GM12878 (cell line): ENCODE data around the gene RAP1GDS1. TPM values are rescaled to one million over a fixed set of nuclear protein-coding genes. Genes with fewer than 3 reads are reported as not detected.

ENCODE experiments used
- ATAC-seq: fragments of 200-7000 bp; cut with Tn5 transposase; 3 replicates; pipeline ENCODE4 v1.9.1; 2020; ENCODE audit warnings: mild to moderate bottlenecking, moderate library complexity
- BruUV-seq: library from RNA; stranded (reverse); fragments of 400-500 nt; replicated peaks from 2 replicates; lab custom pipeline; 2021; lab: Mats Ljungman, UMichigan
- CTCF ChIA-PET: fragments of 300-600 bp; sonication (Branson Sonifier 250); formaldehyde crosslinking; extraction: SDS; loops from one replicate; lab custom pipeline; 2021; ENCODE audit warnings: inconsistent platforms; lab: Yijun Ruan, JAX
- POLR2A ChIA-PET: fragments of 350-600 bp; formaldehyde crosslinking; extraction: SDS; loops from one replicate; lab custom pipeline; 2021; ENCODE audit warnings: inconsistent platforms; lab: Charles Lee
- RAD21 ChIA-PET: fragments of 300-600 bp; sonication (Branson Sonifier 250); formaldehyde crosslinking; loops from one replicate; lab custom pipeline; 2023; ENCODE audit warnings: antibody characterized with exemption; ENCODE audit not compliant: unreplicated experiment; lab: Charles Lee
- SMC1A ChIA-PET: fragments of 300-600 bp; sonication (Branson Sonifier 250); formaldehyde crosslinking; loops from one replicate; lab custom pipeline; 2023; ENCODE audit not compliant: unreplicated experiment, uncharacterized antibody; lab: Charles Lee
- DNase-seq: peaks from one replicate; pipeline ENCODE4 v3.0.0-alpha.2; 2011; ENCODE audit warnings: low read depth, low spot score
- FAIRE-seq: peaks from 3 replicates; lab custom pipeline; 2011; peaks lifted over from hg19 to GRCh38; lab: Jason Lieb, UNC
- H2AFZ ChIP-seq: 2 replicates; pipeline ENCODE4 v1.6.0; 2011; ENCODE audit warnings: low read depth, low read length, control low read depth; ENCODE audit not compliant: control insufficient read depth
- H3K27ac ChIP-seq: 2 replicates; pipeline ENCODE4 v1.5.1; 2011; ENCODE audit warnings: control low read depth; ENCODE audit not compliant: control insufficient read depth, insufficient read depth
- H3K27me3 ChIP-seq, 2 experiments: replicated peaks in 1 of 2; 2 replicates each; pipeline versions ENCODE4 v1.6.0 to v1.6.1; 2011; ENCODE audit warnings: low read length in 1 of 2; ENCODE audit not compliant: control insufficient read depth in 2 of 2, insufficient read depth in 2 of 2
- H3K36me3 ChIP-seq, 2 experiments: 2 replicates each; pipeline ENCODE4 v1.5.1; 2011; ENCODE audit warnings: low read length in 1 of 2; ENCODE audit not compliant: control insufficient read depth in 2 of 2, insufficient read depth in 2 of 2
- H3K4me1 ChIP-seq: 2 replicates; pipeline ENCODE4 v1.6.1; 2011; ENCODE audit warnings: mild to moderate bottlenecking, low read length, moderate library complexity, mixed read lengths; ENCODE audit not compliant: control insufficient read depth, insufficient read depth
- H3K4me2 ChIP-seq: 2 replicates; pipeline ENCODE4 v1.6.0; 2011; ENCODE audit warnings: control low read depth; ENCODE audit not compliant: control insufficient read depth, insufficient read depth
- H3K4me3 ChIP-seq: fragments of 200-600 bp; sonication (generic); 2 replicates; pipeline ENCODE4 v1.5.1; 2016
- H3K79me2 ChIP-seq: 2 replicates; pipeline ENCODE4 v1.6.0; 2011; ENCODE audit warnings: low read length; ENCODE audit not compliant: control insufficient read depth, insufficient read depth
- H3K9ac ChIP-seq: 2 replicates; pipeline ENCODE4 v1.8.0; 2011; ENCODE audit warnings: low read length, control low read depth, mixed read lengths; ENCODE audit not compliant: control insufficient read depth, insufficient read depth
- H3K9me3 ChIP-seq: replicated peaks from 3 replicates; pipeline ENCODE4 v1.5.1; 2011; ENCODE audit warnings: mild to moderate bottlenecking, low read length; ENCODE audit not compliant: control insufficient read depth, insufficient read depth
- H4K20me1 ChIP-seq: 2 replicates; pipeline ENCODE4 v1.6.0; 2011; ENCODE audit not compliant: control insufficient read depth, insufficient read depth
- BMI1 ChIP-seq: fragments of 450-650 bp; IDR thresholded peaks from 2 replicates; pipeline ENCODE4 v1.6.1; 2016; ENCODE audit warnings: mild to moderate bottlenecking, moderate library complexity, borderline replicate concordance
- CHD1 ChIP-seq: IDR thresholded peaks from 2 replicates; pipeline ENCODE4 v1.6.1; 2012; ENCODE audit warnings: low read depth, low read length, improper control_type of control experiment
- E2F4 ChIP-seq: IDR thresholded peaks from 2 replicates; pipeline ENCODE4 v1.6.1; 2012; ENCODE audit warnings: low read depth, low read length, improper control_type of control experiment
- HDAC2 ChIP-seq: fragments of 200-600 bp; sonication (generic); IDR thresholded peaks from 2 replicates; pipeline ENCODE4 v1.6.1; 2017
- MEF2A ChIP-seq: IDR thresholded peaks from 2 replicates; pipeline ENCODE4 v1.6.1; 2011; ENCODE audit warnings: low read depth, mild to moderate bottlenecking, low read length, moderate library complexity; ENCODE audit not compliant: insufficient read depth
- NFXL1 ChIP-seq: fragments of 450-650 bp; IDR thresholded peaks from 2 replicates; pipeline ENCODE4 v1.6.1; 2017; ENCODE audit warnings: antibody characterized with exemption, mild to moderate bottlenecking, borderline replicate concordance
- NFYB ChIP-seq: IDR thresholded peaks from 2 replicates; pipeline ENCODE4 v1.6.1; 2011; ENCODE audit warnings: low read depth, mild to moderate bottlenecking, low read length, improper control_type of control experiment, moderate library complexity; ENCODE audit not compliant: insufficient read depth
- PAX5 ChIP-seq: IDR thresholded peaks from 2 replicates; pipeline ENCODE4 v1.6.1; 2011; ENCODE audit warnings: low read depth, low read length, borderline replicate concordance
- PML ChIP-seq: IDR thresholded peaks from 2 replicates; pipeline ENCODE4 v1.6.1; 2012; ENCODE audit warnings: low read length, inconsistent platforms
- RUNX3 ChIP-seq: IDR thresholded peaks from 2 replicates; pipeline ENCODE4 v1.6.1; 2012; ENCODE audit warnings: low read length, inconsistent platforms
- SKIL ChIP-seq: fragments of 450-650 bp; IDR thresholded peaks from 2 replicates; pipeline ENCODE4 v1.6.1; 2017; ENCODE audit warnings: mild to moderate bottlenecking, low read depth, inconsistent platforms; ENCODE audit not compliant: poor library complexity, severe bottlenecking
- WGBS: methylation state at CpG from one replicate; pipeline ENCODE4 v1.1.6; 2016; ENCODE audit warnings: low lambda C conversion rate; ENCODE audit not compliant: insufficient replicate concordance, insufficient coverage; ENCODE audit errors: missing lambda C conversion rate; 5-methylcytosine and 5-hydroxymethylcytosine counted together
- in situ Hi-C: fragments of 300-500 bp; cut with MboI; formaldehyde crosslinking; loops from 9 replicates; pipeline ENCODE4 v1.14.3; 2018; ENCODE audit warnings: mixed read lengths
- intact Hi-C: fragments of 100-400 bp; cut with micrococcal nuclease; formaldehyde crosslinking; loops from one replicate; pipeline ENCODE4 v1.14.2; 2022; ENCODE audit not compliant: unreplicated experiment
- polyA plus RNA-seq, 11 experiments: library from polyadenylated mRNA; depleted of rRNA in 4 of 11; unstranded in 6 of 11; stranded (reverse) in 5 of 11; fragments of >200 nt; fragmentation: Nextera tagmentation in 4 of 11; fragmentation: Illumina TruSeq in 1 of 11; extraction: Ambion mirVana in 4 of 11; extraction: Trizol in 1 of 11; gene quantifications; 1 replicate in 1 of 11; 2 replicates in 10 of 11; pipeline versions ENCODE4 v1.2.1 to v1.2.3, GENCODE V29; 2011 to 2016; ENCODE audit warnings: inconsistent platforms in 2 of 11, missing spikeins in 2 of 11, low read depth in 1 of 11
- total RNA-seq, 4 experiments: library from RNA; depleted of rRNA in 3 of 4; stranded (reverse); fragments of >200 nt in 3 of 4; fragmentation: Illumina TruSeq in 1 of 4; extraction: Trizol in 1 of 4; gene quantifications; 2 replicates each; pipeline versions ENCODE4 v1.2.1 to v1.2.3, GENCODE V29; 2013 to 2021
- TF ChIP-seq, protein P1 (sequence below): fragments of 450-650 bp; IDR thresholded peaks from 2 replicates; pipeline ENCODE4 v1.6.1; 2014; ENCODE audit warnings: mild to moderate bottlenecking
- TF ChIP-seq, protein P2 (sequence below): IDR thresholded peaks from 2 replicates; pipeline ENCODE4 v1.6.1; 2011; ENCODE audit warnings: borderline replicate concordance, low read depth, mild to moderate bottlenecking, moderate library complexity, low read length; ENCODE audit not compliant: insufficient read depth, poor library complexity, severe bottlenecking
- TF ChIP-seq, protein P3 (sequence below): IDR thresholded peaks from 2 replicates; pipeline ENCODE4 v1.6.1; 2011; ENCODE audit warnings: low read depth, low read length, improper control_type of control experiment, borderline replicate concordance

Gene RAP1GDS1
- total and polyA plus RNA-seq, 10 of the 15 experiments (the other 5 are each of a cell fraction or from before 2014, with no cell fraction given): 12.0 to 30.5 (median 20.7) TPM

- no peak for TF ChIP-seq PAX5
- TF ChIP-seq, protein P1, sequence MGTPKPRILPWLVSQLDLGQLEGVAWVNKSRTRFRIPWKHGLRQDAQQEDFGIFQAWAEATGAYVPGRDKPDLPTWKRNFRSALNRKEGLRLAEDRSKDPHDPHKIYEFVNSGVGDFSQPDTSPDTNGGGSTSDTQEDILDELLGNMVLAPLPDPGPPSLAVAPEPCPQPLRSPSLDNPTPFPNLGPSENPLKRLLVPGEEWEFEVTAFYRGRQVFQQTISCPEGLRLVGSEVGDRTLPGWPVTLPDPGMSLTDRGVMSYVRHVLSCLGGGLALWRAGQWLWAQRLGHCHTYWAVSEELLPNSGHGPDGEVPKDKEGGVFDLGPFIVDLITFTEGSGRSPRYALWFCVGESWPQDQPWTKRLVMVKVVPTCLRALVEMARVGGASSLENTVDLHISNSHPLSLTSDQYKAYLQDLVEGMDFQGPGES: no peak
- no peak for TF ChIP-seq NFYB
These were observed 205.8 kb downstream of the RAP1GDS1 start (continued) for GRCh38 chr4:98466868-98467599.

DNA sequence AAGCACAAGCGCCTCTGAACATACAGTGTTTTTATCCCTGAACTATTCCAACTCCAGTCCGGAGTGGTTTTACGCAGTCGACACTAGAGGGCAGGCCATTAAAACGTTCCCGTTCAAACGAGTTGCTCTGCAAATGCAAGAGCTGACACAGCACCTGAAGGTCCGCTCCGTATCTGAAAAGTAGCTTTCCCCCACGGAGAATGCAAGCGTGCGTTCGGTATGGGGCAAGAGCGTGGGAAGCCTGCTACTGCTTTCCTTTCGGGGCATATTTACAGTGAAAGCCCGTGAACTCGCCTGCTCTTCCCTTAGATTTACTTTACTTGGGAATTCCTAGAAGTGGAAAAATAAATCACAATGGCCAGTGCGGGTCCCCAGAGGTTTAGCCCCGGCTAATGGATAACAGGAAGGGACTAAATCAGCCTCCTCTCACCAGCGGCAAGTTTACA is 206.5 kb downstream of the RAP1GDS1 start:
- SMC1A ChIA-PET: interaction anchor here (0.5 to 3.4 kb wide), 51 partner anchors 11 to 994 kb away, joined by 3 to 37 read pairs (median 4); partner anchors contain the start of gene EIF4E
- Histone ChIP-seq H3K4me1 (no peaks in the 10 kb centered on the region), H3K9me3 (no peaks in the 10 kb centered on the region), H3K9ac (no peak overlapping the region), H3K4me3 (no peak overlapping the region), H3K79me2 (no peaks in the 10 kb centered on the region), H3K4me2 (peak overlapping the region; percentile 61; the same call in 1 of the 2 replicates), H4K20me1 (no peaks in the 10 kb centered on the region), H3K27me3 (peaks cover 0 to 2% of the 10 kb centered on the region in 2 experiments; a peak in 1 of 4 replicates), H3K36me3 (no peaks in the 10 kb centered on the region), H2AFZ (peak overlapping the region; percentile 42), H3K27ac (no peak overlapping the region)
- POLR2A ChIA-PET: interaction anchor here (1.0 to 1.1 kb wide), 2 partner anchors 17 to 172 kb away, joined by 4 to 6 read pairs; no protein-coding TSS in a partner anchor
- WGBS: 3% methylated on average over 20 of the region's 20 CpGs
- CTCF ChIA-PET: interaction anchor here (0.6 to 3.3 kb wide), 61 partner anchors 8 to 995 kb away, joined by 3 to 25 read pairs (median 5); partner anchors contain the start of genes EIF4E, METAP1 and STPG2
- no TSS peak for BruUV-seq
- DNase-seq (no peak), FAIRE-seq (peak; percentile 88), ATAC-seq (peak; percentile 98)
- in situ Hi-C loops: loop anchor here (25.0 kb wide), 1 partner anchor 945 kb away; no protein-coding TSS in a partner anchor
- RAD21 ChIA-PET: interaction anchor here (0.6 to 2.6 kb wide), 42 partner anchors 8 to 996 kb away, joined by 3 to 17 read pairs (median 4); partner anchors contain the start of genes METAP1 and TSPAN5
- intact Hi-C loops: loop anchor here (2.0 to 5.0 kb wide), 4 partner anchors 315 to 937 kb away; no protein-coding TSS in a partner anchor
- TF ChIP-seq, protein P2, sequence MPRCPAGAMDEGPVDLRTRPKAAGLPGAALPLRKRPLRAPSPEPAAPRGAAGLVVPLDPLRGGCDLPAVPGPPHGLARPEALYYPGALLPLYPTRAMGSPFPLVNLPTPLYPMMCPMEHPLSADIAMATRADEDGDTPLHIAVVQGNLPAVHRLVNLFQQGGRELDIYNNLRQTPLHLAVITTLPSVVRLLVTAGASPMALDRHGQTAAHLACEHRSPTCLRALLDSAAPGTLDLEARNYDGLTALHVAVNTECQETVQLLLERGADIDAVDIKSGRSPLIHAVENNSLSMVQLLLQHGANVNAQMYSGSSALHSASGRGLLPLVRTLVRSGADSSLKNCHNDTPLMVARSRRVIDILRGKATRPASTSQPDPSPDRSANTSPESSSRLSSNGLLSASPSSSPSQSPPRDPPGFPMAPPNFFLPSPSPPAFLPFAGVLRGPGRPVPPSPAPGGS: no peak
- TF ChIP-seq HDAC2: no peak
- TF ChIP-seq RUNX3: peak; percentile 40; the same call in 1 of the 2 replicates
- no peak for TF ChIP-seq MEF2A
- TF ChIP-seq SKIL: no peak
- TF ChIP-seq E2F4: no peak
- TF ChIP-seq, protein P3, sequence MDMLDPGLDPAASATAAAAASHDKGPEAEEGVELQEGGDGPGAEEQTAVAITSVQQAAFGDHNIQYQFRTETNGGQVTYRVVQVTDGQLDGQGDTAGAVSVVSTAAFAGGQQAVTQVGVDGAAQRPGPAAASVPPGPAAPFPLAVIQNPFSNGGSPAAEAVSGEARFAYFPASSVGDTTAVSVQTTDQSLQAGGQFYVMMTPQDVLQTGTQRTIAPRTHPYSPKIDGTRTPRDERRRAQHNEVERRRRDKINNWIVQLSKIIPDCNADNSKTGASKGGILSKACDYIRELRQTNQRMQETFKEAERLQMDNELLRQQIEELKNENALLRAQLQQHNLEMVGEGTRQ: no peak
- TF ChIP-seq NFXL1: no peak
- TF ChIP-seq CHD1: no peak
- no peak for TF ChIP-seq PML
- no peak for TF ChIP-seq BMI1
